Lower lobe of right lung (tissue), 2 donors: ENCODE data around the gene SPTSSA. TPM values are rescaled to one million over a fixed set of nuclear protein-coding genes. Genes with fewer than 3 reads are reported as not detected.
A peak's percentile ranks its signal among the peaks of the same experiment; 100 is the strongest.

ENCODE experiments used
- ATAC-seq, 2 donors: fragments of 200-7000 bp; cut with Tn5 transposase; one replicate each; pipeline ENCODE4 v1.9.1; 2020 to 2022; ENCODE audit warnings: mild to moderate bottlenecking in 2 of 2, moderate library complexity in 2 of 2
- DNase-seq: peaks from one replicate; pipeline ENCODE4 v3.0.0-alpha.2; 2020
- H3K27ac ChIP-seq: fragments of 200-600 bp; one replicate; pipeline ENCODE4 v1.8.0; 2022
- H3K27me3 ChIP-seq: fragments of 200-600 bp; one replicate; pipeline ENCODE4 v1.8.0; 2022; ENCODE audit warnings: low read depth
- H3K36me3 ChIP-seq: fragments of 200-600 bp; one replicate; pipeline ENCODE4 v1.8.0; 2022; ENCODE audit warnings: mild to moderate bottlenecking
- H3K4me1 ChIP-seq: fragments of 200-600 bp; one replicate; pipeline ENCODE4 v1.8.0; 2022
- H3K4me3 ChIP-seq: fragments of 200-600 bp; one replicate; pipeline ENCODE4 v1.8.0; 2022; ENCODE audit warnings: mild to moderate bottlenecking
- H3K9me3 ChIP-seq: fragments of 200-600 bp; one replicate; pipeline ENCODE4 v1.8.0; 2022
- intact Hi-C: fragments of 100-400 bp; cut with DNase I; formaldehyde crosslinking; loops from one replicate; pipeline ENCODE4 v1.11.0; 2022
- total RNA-seq: library from RNA; stranded (reverse); fragmentation: NEBNext Ultra II Directional; extraction: Animal tissue kit (Norgen Biotek cat#: 25700); gene quantifications from one replicate; pipeline ENCODE4 v1.2.1, GENCODE V29; 2021
- TF ChIP-seq, protein P1 (sequence below): fragments of 200-600 bp; IDR thresholded peaks from one replicate; pipeline ENCODE4 v1.8.0; 2022; ENCODE audit warnings: antibody characterized with exemption, mild to moderate bottlenecking
- donor health status: DM: no; HTN: yes; CAD: no; lungs with severe emphysema.

SPTSSA gene
- total RNA-seq, 1 donor from 2014 or later = 47.6 TPM

DNA sequence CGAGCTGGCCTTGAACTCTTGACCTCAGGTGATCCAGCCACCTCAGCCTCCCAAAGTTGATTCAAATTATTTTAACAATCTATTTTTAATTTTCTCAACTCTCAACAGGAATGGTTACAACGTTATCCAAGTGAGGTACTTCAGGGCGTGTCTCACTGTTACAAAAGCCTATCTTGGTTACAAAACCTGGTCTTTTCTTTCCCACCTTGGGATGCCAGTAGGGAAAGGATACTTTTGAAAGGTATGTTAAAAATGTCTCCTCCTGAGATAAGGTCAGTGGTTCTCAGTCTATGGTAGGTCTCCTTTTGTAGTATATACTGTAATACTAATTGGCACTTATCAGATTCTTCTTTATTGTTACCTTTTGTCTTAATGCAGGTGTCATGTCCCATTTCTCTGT is 4.9 kb downstream of the SPTSSA start:
- TF ChIP-seq, protein P1, sequence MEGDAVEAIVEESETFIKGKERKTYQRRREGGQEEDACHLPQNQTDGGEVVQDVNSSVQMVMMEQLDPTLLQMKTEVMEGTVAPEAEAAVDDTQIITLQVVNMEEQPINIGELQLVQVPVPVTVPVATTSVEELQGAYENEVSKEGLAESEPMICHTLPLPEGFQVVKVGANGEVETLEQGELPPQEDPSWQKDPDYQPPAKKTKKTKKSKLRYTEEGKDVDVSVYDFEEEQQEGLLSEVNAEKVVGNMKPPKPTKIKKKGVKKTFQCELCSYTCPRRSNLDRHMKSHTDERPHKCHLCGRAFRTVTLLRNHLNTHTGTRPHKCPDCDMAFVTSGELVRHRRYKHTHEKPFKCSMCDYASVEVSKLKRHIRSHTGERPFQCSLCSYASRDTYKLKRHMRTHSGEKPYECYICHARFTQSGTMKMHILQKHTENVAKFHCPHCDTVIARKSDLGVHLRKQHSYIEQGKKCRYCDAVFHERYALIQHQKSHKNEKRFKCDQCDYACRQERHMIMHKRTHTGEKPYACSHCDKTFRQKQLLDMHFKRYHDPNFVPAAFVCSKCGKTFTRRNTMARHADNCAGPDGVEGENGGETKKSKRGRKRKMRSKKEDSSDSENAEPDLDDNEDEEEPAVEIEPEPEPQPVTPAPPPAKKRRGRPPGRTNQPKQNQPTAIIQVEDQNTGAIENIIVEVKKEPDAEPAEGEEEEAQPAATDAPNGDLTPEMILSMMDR = no peak
- Histone ChIP-seq H3K36me3 (peaks cover 31% of the 10 kb centered on the region), H3K4me3 (no peak overlapping the region), H3K27me3 (no peaks in the 10 kb centered on the region), H3K4me1 (peaks cover 22% of the 10 kb centered on the region), H3K9me3 (no peaks in the 10 kb centered on the region), H3K27ac (no peak overlapping the region)
- intact Hi-C loops = no loop called here
- no peak for DNase-seq
- no peak for ATAC-seq

DNA sequence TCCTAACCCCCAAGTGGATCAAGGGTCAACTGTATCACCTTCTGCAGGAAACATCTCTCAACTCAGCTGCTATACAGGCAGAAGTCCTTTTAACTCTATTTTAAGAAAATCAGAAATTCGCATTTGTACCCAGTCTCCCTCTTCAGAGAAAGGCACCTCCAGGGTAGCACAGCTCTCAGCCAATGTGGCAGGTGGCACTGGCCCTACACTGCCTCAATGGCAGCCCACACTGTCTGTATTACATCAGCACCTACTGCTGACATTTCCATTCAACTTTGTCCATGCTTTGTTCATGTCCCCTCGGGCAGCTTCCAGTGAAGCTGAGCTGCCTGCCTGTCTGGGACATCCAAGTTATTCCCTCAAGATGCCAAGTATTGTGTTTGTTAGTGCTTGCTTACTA is 8.8 kb downstream of the SPTSSA start:
- DNase-seq = no peak
- Histone ChIP-seq H3K36me3 (peaks cover 52% of the 10 kb centered on the region), H3K9me3 (no peaks in the 10 kb centered on the region), H3K4me1 (peaks cover 15% of the 10 kb centered on the region), H3K27me3 (no peaks in the 10 kb centered on the region), H3K4me3 (no peak overlapping the region), H3K27ac (no peak overlapping the region)
- TF ChIP-seq, protein P1 = no peak
- intact Hi-C loops = no loop called here
- ATAC-seq = peak in 1 of 2 donors; percentile 39

GRCh38 chr14:34452258-34452822 is 9.7 kb downstream of the SPTSSA start:
- Histone ChIP-seq H3K27ac (no peak overlapping the region), H3K4me3 (no peak overlapping the region), H3K36me3 (peaks cover 52% of the 10 kb centered on the region), H3K27me3 (no peaks in the 10 kb centered on the region), H3K4me1 (peaks cover 11% of the 10 kb centered on the region), H3K9me3 (no peaks in the 10 kb centered on the region)
- intact Hi-C loops = no loop called here
- DNase-seq (no peak), ATAC-seq (no peak)
- TF ChIP-seq, protein P1 = no peak

GRCh38 chr14:34450958-34451357 is 11.1 kb downstream of the SPTSSA start:
- Histone ChIP-seq H3K27ac (no peak overlapping the region), H3K36me3 (peaks cover 46% of the 10 kb centered on the region), H3K9me3 (no peaks in the 10 kb centered on the region), H3K27me3 (no peaks in the 10 kb centered on the region), H3K4me3 (no peak overlapping the region), H3K4me1 (peaks cover 10% of the 10 kb centered on the region)
- ATAC-seq (no peak), DNase-seq (no peak)
- TF ChIP-seq, protein P1 = no peak
- intact Hi-C loops = no loop called here

GRCh38 chr14:34450542-34450915 is 11.5 kb downstream of the SPTSSA start:
- Histone ChIP-seq H3K4me3 (no peak overlapping the region), H3K36me3 (peaks cover 42% of the 10 kb centered on the region), H3K27ac (no peak overlapping the region), H3K4me1 (peaks cover 10% of the 10 kb centered on the region), H3K27me3 (no peaks in the 10 kb centered on the region), H3K9me3 (no peaks in the 10 kb centered on the region)
- no peak for ATAC-seq
- intact Hi-C loops = no loop called here
- TF ChIP-seq, protein P1 = no peak
- no peak for DNase-seq
